OCI-LY1 (cell line): ENCODE measurements around the gene GIMAP4.

ENCODE experiments used
- H2AFZ ChIP-seq: fragments of 200-600 bp; sonication (generic), shearing (Covaris generic); 2 replicates; pipeline ENCODE4 v1.6.0; 2014; ENCODE audit warnings: antibody characterized with exemption, mild to moderate bottlenecking, low read length
- H3F3A ChIP-seq: fragments of 200-600 bp; sonication (generic), shearing (Covaris generic); 2 replicates; pipeline ENCODE4 v1.6.0; 2014; ENCODE audit warnings: mild to moderate bottlenecking, antibody characterized with exemption, low read length, moderate library complexity; ENCODE audit not compliant: insufficient read depth
- H3K27ac ChIP-seq: fragments of 200-600 bp; sonication (generic); 2 replicates; pipeline ENCODE4 v1.5.1; 2014; ENCODE audit warnings: low read length, mixed run types, mild to moderate bottlenecking, low read depth; ENCODE audit not compliant: poor library complexity, severe bottlenecking
- H3K27me3 ChIP-seq: fragments of 200-600 bp; sonication (generic); 2 replicates; pipeline ENCODE4 v1.6.0; 2014; ENCODE audit warnings: antibody characterized with exemption, mild to moderate bottlenecking, low read length, moderate library complexity; ENCODE audit not compliant: insufficient read depth
- H3K36me3 ChIP-seq: fragments of 200-600 bp; sonication (generic); 2 replicates; pipeline ENCODE4 v1.6.1; 2014; ENCODE audit warnings: mild to moderate bottlenecking, antibody characterized with exemption, low read length, moderate library complexity, mixed read lengths; ENCODE audit not compliant: insufficient read depth
- H3K4me1 ChIP-seq: fragments of 200-600 bp; sonication (generic); 2 replicates; pipeline ENCODE4 v1.5.1; 2014; ENCODE audit warnings: mild to moderate bottlenecking, low read length, moderate library complexity; ENCODE audit not compliant: insufficient read depth, severe bottlenecking
- H3K4me2 ChIP-seq: fragments of 200-600 bp; sonication (generic), shearing (Covaris generic); 2 replicates; pipeline ENCODE4 v1.6.1; 2014; ENCODE audit warnings: low read length
- H3K4me3 ChIP-seq: fragments of 200-600 bp; sonication (generic); 2 replicates; pipeline ENCODE4 v1.5.1; 2014; ENCODE audit warnings: low read length, low read depth, mild to moderate bottlenecking, mixed read lengths; ENCODE audit not compliant: poor library complexity, severe bottlenecking
- H3K79me2 ChIP-seq: fragments of 200-600 bp; shearing (Covaris generic); 2 replicates; pipeline ENCODE4 v1.6.1; 2016; ENCODE audit warnings: mixed run types, low read length, mixed read lengths; ENCODE audit not compliant: insufficient read depth
- H3K9ac ChIP-seq: fragments of 200-600 bp; sonication (generic), shearing (Covaris generic); 2 replicates; pipeline ENCODE4 v1.6.1; 2014; ENCODE audit warnings: mild to moderate bottlenecking, low read length, mixed read lengths
- H3K9me2 ChIP-seq: fragments of 200-600 bp; sonication (generic), shearing (Covaris generic); 2 replicates; pipeline ENCODE4 v1.6.1; 2014; ENCODE audit warnings: low read depth, mild to moderate bottlenecking, low read length, mixed read lengths
- H3K9me3 ChIP-seq: fragments of 200-600 bp; shearing (Covaris generic); 2 replicates; pipeline ENCODE4 v1.6.1; 2014; ENCODE audit warnings: low read length, mixed read lengths
- H4K20me1 ChIP-seq: fragments of 200-600 bp; sonication (generic), shearing (Covaris generic); 2 replicates; pipeline ENCODE4 v1.6.0; 2016; ENCODE audit warnings: mild to moderate bottlenecking, low read length; ENCODE audit not compliant: insufficient read depth
- CTCF ChIP-seq: fragments of 200-600 bp; sonication (generic), shearing (Covaris generic); IDR thresholded peaks from 2 replicates; pipeline ENCODE4 v1.5.1; 2017; ENCODE audit warnings: mild to moderate bottlenecking, antibody characterized with exemption, low read length, moderate library complexity, mixed read lengths
- EZH2 ChIP-seq: fragments of 200-600 bp; sonication (generic), shearing (Covaris generic); IDR thresholded peaks from 2 replicates; pipeline ENCODE4 v1.8.0; 2017; ENCODE audit warnings: borderline replicate concordance, mixed run types, mild to moderate bottlenecking, antibody characterized with exemption, low read length, moderate library complexity, mixed read lengths

Gene GIMAP4

GRCh38 chr7:150524018-150524417 lies 43.2 kb upstream of the GIMAP4 start:
- TF ChIP-seq CTCF (no peak), EZH2 (no peak)
- H3K9me2 ChIP-seq, result no peaks in the 10 kb centered on the region
- H3K4me3 ChIP-seq, result no peak overlapping the region
- no peaks in the 10 kb centered on the region for H3K4me1 ChIP-seq
- H3K79me2 ChIP-seq, result no peaks in the 10 kb centered on the region
- H3K36me3 ChIP-seq, result no peaks in the 10 kb centered on the region
- H3F3A ChIP-seq, result no peaks in the 10 kb centered on the region
- H3K9ac ChIP-seq, result no peak overlapping the region
- no peaks in the 10 kb centered on the region for H3K9me3 ChIP-seq
- no peaks in the 10 kb centered on the region; the same call in 1 of the 2 replicates for H3K27me3 ChIP-seq
- no peak overlapping the region for H2AFZ ChIP-seq
- no peak overlapping the region for H3K27ac ChIP-seq
- no peaks in the 10 kb centered on the region for H4K20me1 ChIP-seq
- no peak overlapping the region for H3K4me2 ChIP-seq

- no peak overlapping the region for H3K27ac ChIP-seq
- no peak overlapping the region for H3K4me2 ChIP-seq
- no peaks in the 10 kb centered on the region for H3K79me2 ChIP-seq
- H4K20me1 ChIP-seq, result no peaks in the 10 kb centered on the region
- no peaks in the 10 kb centered on the region for H3K27me3 ChIP-seq
- no peak overlapping the region for H2AFZ ChIP-seq
- H3F3A ChIP-seq, result no peaks in the 10 kb centered on the region
- no peaks in the 10 kb centered on the region for H3K9me3 ChIP-seq
- no peaks in the 10 kb centered on the region for H3K9me2 ChIP-seq
- TF ChIP-seq CTCF (no peak), EZH2 (no peak)
- H3K4me1 ChIP-seq, result no peaks in the 10 kb centered on the region
- H3K4me3 ChIP-seq, result no peak overlapping the region
- no peaks in the 10 kb centered on the region for H3K36me3 ChIP-seq
- H3K9ac ChIP-seq, result no peak overlapping the region
Observed at GRCh38 chr7:150531704-150532103, 35.5 kb upstream of the GIMAP4 start.

DNA sequence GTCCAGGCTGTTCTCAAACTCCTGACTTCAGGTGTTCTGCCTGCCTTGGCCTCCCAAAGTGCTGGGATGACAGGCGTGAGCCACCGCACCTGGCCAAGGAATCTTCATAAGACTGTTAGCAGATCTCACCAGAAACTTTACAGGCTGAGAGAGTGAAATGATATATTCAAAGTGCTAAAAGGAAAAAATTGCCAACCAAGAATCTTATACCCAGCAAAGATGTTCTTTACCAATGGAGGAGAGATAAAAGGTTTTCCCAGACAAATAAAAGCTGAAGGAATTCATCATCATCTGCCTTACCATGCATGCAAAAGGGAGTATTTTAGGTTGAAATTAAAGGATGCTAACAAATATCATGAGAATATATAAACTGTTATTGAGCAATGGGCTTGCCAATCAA lies 28.9 kb upstream of the GIMAP4 start:
- Histone ChIP-seq H3K4me3 (no peak overlapping the region), H2AFZ (no peak overlapping the region), H3F3A (no peaks in the 10 kb centered on the region), H3K4me1 (no peaks in the 10 kb centered on the region), H3K9ac (no peak overlapping the region), H3K9me2 (no peaks in the 10 kb centered on the region), H4K20me1 (no peaks in the 10 kb centered on the region), H3K79me2 (no peaks in the 10 kb centered on the region), H3K27ac (no peak overlapping the region), H3K27me3 (no peaks in the 10 kb centered on the region), H3K4me2 (no peak overlapping the region), H3K9me3 (no peaks in the 10 kb centered on the region; the same call in 1 of the 2 replicates), H3K36me3 (no peaks in the 10 kb centered on the region)
- TF ChIP-seq EZH2 (no peak), CTCF (no peak)
